ENCODE data around the gene C14orf132.

C14orf132 gene

DNA sequence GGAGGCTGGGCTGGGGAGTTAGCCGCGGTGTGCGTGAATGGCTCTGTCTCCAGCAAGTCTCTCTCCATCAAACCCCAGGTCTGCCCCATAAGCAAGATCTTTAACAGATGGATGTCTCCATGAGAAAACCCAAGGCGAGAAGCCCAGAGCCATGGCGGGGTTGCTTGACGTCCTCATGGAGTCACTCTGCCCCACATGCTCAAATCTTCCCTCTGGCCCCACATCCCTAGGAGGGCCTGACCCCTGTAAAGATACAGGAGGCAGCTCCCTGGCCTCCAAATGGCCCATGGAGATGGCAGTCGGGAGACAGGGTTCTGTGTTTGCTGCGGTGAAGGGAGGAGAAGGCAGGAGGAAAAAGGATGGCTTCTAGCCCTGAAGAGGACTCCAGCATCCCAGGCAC is 49.3 kb downstream of the C14orf132 start:
- FAIRE-seq = no peak
- DNase-seq (ENCODE audit: insufficient read length) = no peak
- no peak for TF ChIP-seq POLR2AphosphoS5 (IDR thresholded peaks at IDR 0.05; ENCODE audit: low read depth, low read length)
- TF ChIP-seq POLR2A (IDR thresholded peaks at IDR 0.05; ENCODE audit: low read depth, low read length) = no peak

- no peak for FAIRE-seq
- DNase-seq (ENCODE audit: insufficient read length) = no peak
- TF ChIP-seq POLR2A (IDR thresholded peaks at IDR 0.05; ENCODE audit: low read depth, low read length) (no peak), POLR2AphosphoS5 (IDR thresholded peaks at IDR 0.05; ENCODE audit: low read depth, low read length) (no peak), TAF1 (IDR thresholded peaks at IDR 0.05; ENCODE audit: borderline replicate concordance, low read depth, low read length) (no peak)
These were observed 49.7 kb downstream of the C14orf132 start for GRCh38 chr14:96088911-96089310.

DNA sequence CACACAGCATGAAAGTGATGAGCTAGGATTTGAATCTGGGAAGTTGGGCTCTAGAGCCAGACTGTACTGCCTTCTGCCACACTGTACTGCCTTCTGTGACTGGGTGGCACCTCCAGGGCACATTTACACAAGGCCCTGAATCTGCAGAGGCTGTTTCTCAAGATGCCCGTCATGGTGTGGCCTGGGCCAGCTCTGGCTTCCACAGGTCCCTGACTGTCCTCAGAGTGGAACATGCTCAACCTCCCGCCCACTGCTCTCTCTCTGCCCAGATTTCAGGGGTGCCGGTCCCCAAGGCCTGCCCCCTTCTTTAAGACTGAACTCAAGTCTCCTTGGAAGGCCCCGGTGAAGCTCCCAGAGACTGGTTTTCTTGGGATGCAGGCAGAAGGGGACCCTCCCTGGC is 50.2 kb downstream of the C14orf132 start:
- no peak for TF ChIP-seq POLR2AphosphoS5 (IDR thresholded peaks at IDR 0.05; ENCODE audit: low read depth, low read length)
- no peak for TF ChIP-seq POLR2A (IDR thresholded peaks at IDR 0.05; ENCODE audit: low read depth, low read length)
- no peak for TF ChIP-seq TAF1 (IDR thresholded peaks at IDR 0.05; ENCODE audit: borderline replicate concordance, low read depth, low read length)
- FAIRE-seq = no peak
- no peak for DNase-seq (ENCODE audit: insufficient read length)

DNA sequence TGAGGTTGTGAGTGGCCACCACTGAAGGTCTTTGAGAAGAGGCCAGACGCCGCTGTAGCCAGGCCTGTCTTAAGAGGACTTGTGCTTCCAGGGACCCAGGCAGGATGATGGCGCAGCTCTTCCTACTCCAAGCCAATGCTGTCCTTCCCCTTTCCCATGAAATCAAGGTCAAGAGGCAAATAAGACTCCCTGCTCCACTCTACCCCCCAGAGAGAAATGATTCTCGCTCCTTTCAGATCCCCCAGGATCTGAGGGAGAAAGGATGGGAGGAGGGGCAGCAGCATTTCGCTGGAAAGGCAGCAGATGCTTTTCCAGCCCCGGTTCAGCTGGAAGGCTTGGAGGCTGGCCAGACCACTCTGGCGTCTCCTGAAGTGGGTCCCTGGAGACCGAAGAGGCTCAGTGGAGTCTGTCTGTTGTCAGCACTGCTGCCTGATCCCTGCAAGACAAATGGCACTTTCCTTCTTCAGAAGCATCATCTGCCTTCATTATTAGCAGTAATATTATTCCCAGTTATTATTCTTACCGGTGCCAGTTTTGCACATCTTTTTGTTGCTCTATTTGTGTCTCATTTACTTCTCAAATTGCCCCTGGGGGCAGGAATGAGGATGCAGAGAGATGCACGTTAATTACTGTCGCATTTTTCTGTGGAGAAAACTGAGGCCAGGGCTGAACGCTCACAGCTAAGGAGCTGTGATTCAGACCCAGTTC is 51.4 kb downstream of the C14orf132 start:
- FAIRE-seq = no peak
- no peak for DNase-seq (ENCODE audit: insufficient read length)
- TF ChIP-seq TAF1 (IDR thresholded peaks at IDR 0.05; ENCODE audit: borderline replicate concordance, low read depth, low read length) = no peak
- TF ChIP-seq POLR2AphosphoS5 (IDR thresholded peaks at IDR 0.05; ENCODE audit: low read depth, low read length) = no peak
- no peak for TF ChIP-seq POLR2A (IDR thresholded peaks at IDR 0.05; ENCODE audit: low read depth, low read length)

GRCh38 chr14:96091149-96091693 is 52.1 kb downstream of the C14orf132 start:
- FAIRE-seq (no peak), DNase-seq (ENCODE audit: insufficient read length) (no peak)
- TF ChIP-seq POLR2A (IDR thresholded peaks at IDR 0.05; ENCODE audit: low read depth, low read length) (no peak), POLR2AphosphoS5 (IDR thresholded peaks at IDR 0.05; ENCODE audit: low read depth, low read length) (no peak), TAF1 (IDR thresholded peaks at IDR 0.05; ENCODE audit: borderline replicate concordance, low read depth, low read length) (no peak)

GRCh38 chr14:96091941-96092411 is 52.8 kb downstream of the C14orf132 start:
- no peak for FAIRE-seq
- DNase-seq (ENCODE audit: insufficient read length) = no peak
- no peak for TF ChIP-seq POLR2AphosphoS5 (IDR thresholded peaks at IDR 0.05; ENCODE audit: low read depth, low read length)
- TF ChIP-seq POLR2A (IDR thresholded peaks at IDR 0.05; ENCODE audit: low read depth, low read length) = no peak
- TF ChIP-seq TAF1 (IDR thresholded peaks at IDR 0.05; ENCODE audit: borderline replicate concordance, low read depth, low read length) = no peak

- no peak for FAIRE-seq
- DNase-seq (ENCODE audit: insufficient read length) = no peak
- TF ChIP-seq TAF1 (IDR thresholded peaks at IDR 0.05; ENCODE audit: borderline replicate concordance, low read depth, low read length) (no peak), POLR2AphosphoS5 (IDR thresholded peaks at IDR 0.05; ENCODE audit: low read depth, low read length) (no peak), POLR2A (IDR thresholded peaks at IDR 0.05; ENCODE audit: low read depth, low read length) (no peak)
These were observed 53.8 kb downstream of the C14orf132 start for GRCh38 chr14:96092936-96093335.

GRCh38 chr14:96094211-96094610 is 55.0 kb downstream of the C14orf132 start:
- DNase-seq (ENCODE audit: insufficient read length) = no peak
- TF ChIP-seq POLR2A (IDR thresholded peaks at IDR 0.05; ENCODE audit: low read depth, low read length) = no peak
- no peak for TF ChIP-seq POLR2AphosphoS5 (IDR thresholded peaks at IDR 0.05; ENCODE audit: low read depth, low read length)
- TF ChIP-seq TAF1 (IDR thresholded peaks at IDR 0.05; ENCODE audit: borderline replicate concordance, low read depth, low read length) = no peak
- FAIRE-seq = no peak

DNA sequence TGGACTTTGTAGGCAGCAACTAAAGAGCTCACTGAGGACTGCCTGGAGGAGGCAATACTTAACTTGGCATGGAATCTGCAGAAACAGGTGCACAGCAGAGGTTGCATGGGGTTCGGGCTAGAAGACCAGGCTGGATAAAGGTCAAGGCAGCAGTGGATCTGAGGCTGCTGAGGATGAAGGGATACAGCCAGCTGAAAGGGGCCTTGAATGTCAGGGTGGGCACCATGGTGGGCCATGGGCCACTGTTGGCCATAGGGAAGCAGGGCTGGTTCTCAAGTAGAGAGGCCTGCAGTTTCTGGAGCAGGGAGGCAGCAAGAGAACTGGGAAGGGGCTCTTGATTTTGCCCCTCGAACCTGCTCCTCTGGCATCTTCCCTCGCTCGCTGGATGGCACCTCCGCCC is 55.5 kb downstream of the C14orf132 start:
- TF ChIP-seq POLR2AphosphoS5 (IDR thresholded peaks at IDR 0.05; ENCODE audit: low read depth, low read length) = no peak
- TF ChIP-seq POLR2A (IDR thresholded peaks at IDR 0.05; ENCODE audit: low read depth, low read length) = no peak
- TF ChIP-seq TAF1 (IDR thresholded peaks at IDR 0.05; ENCODE audit: borderline replicate concordance, low read depth, low read length) = no peak
- FAIRE-seq = no peak
- DNase-seq (ENCODE audit: insufficient read length) = no peak

DNA sequence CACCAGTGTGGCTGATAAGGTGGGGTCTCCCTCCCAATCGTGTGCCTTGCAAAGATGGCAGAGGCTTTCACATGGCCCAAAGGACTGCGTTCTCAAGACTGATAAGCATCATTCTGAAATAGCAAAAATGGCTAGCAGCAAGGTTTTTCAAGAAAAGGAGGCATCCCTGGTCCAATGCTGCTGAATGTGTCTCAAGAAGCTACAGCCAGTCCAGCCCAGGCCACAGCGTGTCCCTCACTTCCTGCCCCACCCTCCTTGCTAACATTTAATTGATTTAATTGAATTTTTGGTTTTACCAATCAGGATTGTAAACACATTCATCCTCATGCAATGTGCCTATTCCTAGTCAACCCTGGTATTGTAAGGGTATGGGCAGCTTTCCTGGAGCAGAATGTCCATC is 55.9 kb downstream of the C14orf132 start:
- FAIRE-seq (no peak), DNase-seq (ENCODE audit: insufficient read length) (no peak)
- TF ChIP-seq POLR2A (IDR thresholded peaks at IDR 0.05; ENCODE audit: low read depth, low read length) = no peak
- TF ChIP-seq POLR2AphosphoS5 (IDR thresholded peaks at IDR 0.05; ENCODE audit: low read depth, low read length) = no peak
- TF ChIP-seq TAF1 (IDR thresholded peaks at IDR 0.05; ENCODE audit: borderline replicate concordance, low read depth, low read length) = no peak

- FAIRE-seq = no peak
- no peak for DNase-seq (ENCODE audit: insufficient read length)
- TF ChIP-seq POLR2A (IDR thresholded peaks at IDR 0.05; ENCODE audit: low read depth, low read length) (no peak), POLR2AphosphoS5 (IDR thresholded peaks at IDR 0.05; ENCODE audit: low read depth, low read length) (no peak), TAF1 (IDR thresholded peaks at IDR 0.05; ENCODE audit: borderline replicate concordance, low read depth, low read length) (no peak)
These were observed 56.7 kb downstream of the C14orf132 start for GRCh38 chr14:96095581-96096476.

Measured in GM12892 (cell line).